Mucosa of stomach (tissue), 1 donor: ENCODE data around the gene ARL6IP6.
"Not testable (repeated sequence)": the region's sequence is repeated elsewhere in the genome, so short reads cannot be mapped to it uniquely, and the experiment has no call there.

Source experiments
- H3K27me3 ChIP-seq: one replicate; pipeline ENCODE4 v1.7.0; 2013; ENCODE audit warnings: mild to moderate bottlenecking, low read length; ENCODE audit not compliant: control insufficient read depth, insufficient read depth
- H3K36me3 ChIP-seq: one replicate; pipeline ENCODE4 v1.7.0; 2013; ENCODE audit warnings: low read length; ENCODE audit not compliant: control insufficient read depth, insufficient read depth
- H3K4me1 ChIP-seq: one replicate; pipeline ENCODE4 v1.7.0; 2013; ENCODE audit warnings: mild to moderate bottlenecking, low read length; ENCODE audit not compliant: control insufficient read depth, insufficient read depth
- H3K4me3 ChIP-seq: one replicate; pipeline ENCODE4 v1.7.0; 2013; ENCODE audit warnings: low read length
- H3K9ac ChIP-seq: one replicate; pipeline ENCODE4 v1.7.0; 2013; ENCODE audit warnings: mild to moderate bottlenecking, low read length, moderate library complexity
- H3K9me3 ChIP-seq: one replicate; pipeline ENCODE4 v1.7.0; 2013; ENCODE audit warnings: mild to moderate bottlenecking, low read length, moderate library complexity; ENCODE audit not compliant: control insufficient read depth
- donor health status: Pancreatic carcinoma.

The ARL6IP6 gene

GRCh38 chr2:152730591-152731333 is 12.3 kb downstream of the ARL6IP6 start:
- peaks cover 6% of the 10 kb centered on the region for H3K4me1 ChIP-seq
- H3K9me3 ChIP-seq: no peaks in the 10 kb centered on the region
- H3K4me3 ChIP-seq: no peak overlapping the region
- H3K36me3 ChIP-seq: no peaks in the 10 kb centered on the region
- H3K27me3 ChIP-seq: no peaks in the 10 kb centered on the region
- no peak overlapping the region for H3K9ac ChIP-seq

GRCh38 chr2:152737509-152737908 is 19.1 kb downstream of the ARL6IP6 start:
- H3K4me1 ChIP-seq, H3K27me3 ChIP-seq, H3K36me3 ChIP-seq, H3K9ac ChIP-seq, H3K9me3 ChIP-seq, H3K4me3 ChIP-seq: not testable (repeated sequence)

GRCh38 chr2:152738438-152738837 is 20.0 kb downstream of the ARL6IP6 start:
- H3K9me3 ChIP-seq: no peaks in the 10 kb centered on the region
- H3K9ac ChIP-seq: no peak overlapping the region
- no peaks in the 10 kb centered on the region for H3K4me1 ChIP-seq
- H3K4me3 ChIP-seq: no peak overlapping the region
- no peaks in the 10 kb centered on the region for H3K36me3 ChIP-seq
- H3K27me3 ChIP-seq: no peaks in the 10 kb centered on the region

- H3K4me3 ChIP-seq, H3K27me3 ChIP-seq, H3K9ac ChIP-seq, H3K9me3 ChIP-seq, H3K4me1 ChIP-seq, H3K36me3 ChIP-seq: not testable (repeated sequence)
Observed at GRCh38 chr2:152739705-152740104, 21.3 kb downstream of the ARL6IP6 start.

GRCh38 chr2:152740743-152741328 is 22.4 kb downstream of the ARL6IP6 start:
- no peaks in the 10 kb centered on the region for H3K9me3 ChIP-seq
- no peaks in the 10 kb centered on the region for H3K27me3 ChIP-seq
- no peak overlapping the region for H3K4me3 ChIP-seq
- no peak overlapping the region for H3K9ac ChIP-seq
- no peaks in the 10 kb centered on the region for H3K36me3 ChIP-seq
- no peaks in the 10 kb centered on the region for H3K4me1 ChIP-seq

GRCh38 chr2:152743002-152743401 is 24.6 kb downstream of the ARL6IP6 start:
- H3K36me3 ChIP-seq: no peaks in the 10 kb centered on the region
- H3K4me1 ChIP-seq: no peaks in the 10 kb centered on the region
- no peak overlapping the region for H3K9ac ChIP-seq
- no peaks in the 10 kb centered on the region for H3K9me3 ChIP-seq
- H3K4me3 ChIP-seq: no peak overlapping the region
- no peaks in the 10 kb centered on the region for H3K27me3 ChIP-seq

- H3K36me3 ChIP-seq, H3K27me3 ChIP-seq, H3K4me1 ChIP-seq, H3K9me3 ChIP-seq, H3K4me3 ChIP-seq, H3K9ac ChIP-seq: not testable (repeated sequence)
Observed at GRCh38 chr2:152747751-152748150, 29.3 kb downstream of the ARL6IP6 start.

- H3K4me1 ChIP-seq: no peaks in the 10 kb centered on the region
- no peaks in the 10 kb centered on the region for H3K36me3 ChIP-seq
- no peak overlapping the region for H3K9ac ChIP-seq
- H3K4me3 ChIP-seq: no peak overlapping the region
- no peaks in the 10 kb centered on the region for H3K9me3 ChIP-seq
- no peaks in the 10 kb centered on the region for H3K27me3 ChIP-seq
Observed at GRCh38 chr2:152755029-152755428, 36.6 kb downstream of the ARL6IP6 start.

GRCh38 chr2:152759290-152760072 is 41.1 kb downstream of the ARL6IP6 start:
- Histone ChIP-seq H3K36me3 (no peaks in the 10 kb centered on the region), H3K9me3 (no peaks in the 10 kb centered on the region), H3K9ac (no peak overlapping the region), H3K4me1 (no peaks in the 10 kb centered on the region), H3K4me3 (no peak overlapping the region), H3K27me3 (no peaks in the 10 kb centered on the region)

- Histone ChIP-seq H3K36me3 (no peaks in the 10 kb centered on the region), H3K9me3 (no peaks in the 10 kb centered on the region), H3K9ac (no peak overlapping the region), H3K4me1 (no peaks in the 10 kb centered on the region), H3K27me3 (no peaks in the 10 kb centered on the region), H3K4me3 (no peak overlapping the region)
Observed at GRCh38 chr2:152761214-152761613, 42.8 kb downstream of the ARL6IP6 start.

GRCh38 chr2:152762202-152762601 is 43.8 kb downstream of the ARL6IP6 start:
- H3K27me3 ChIP-seq: no peaks in the 10 kb centered on the region
- no peak overlapping the region for H3K9ac ChIP-seq
- H3K4me1 ChIP-seq: no peaks in the 10 kb centered on the region
- H3K36me3 ChIP-seq: no peaks in the 10 kb centered on the region
- H3K9me3 ChIP-seq: no peaks in the 10 kb centered on the region
- no peak overlapping the region for H3K4me3 ChIP-seq

GRCh38 chr2:152763208-152763607 is 44.8 kb downstream of the ARL6IP6 start:
- not testable (repeated sequence) for H3K36me3 ChIP-seq, H3K27me3 ChIP-seq, H3K4me1 ChIP-seq, H3K9me3 ChIP-seq, H3K9ac ChIP-seq, H3K4me3 ChIP-seq
